ENCODE results near the gene COL6A2. TPM values are rescaled to one million over a fixed set of nuclear protein-coding genes. Genes with fewer than 3 reads are reported as not detected.

Gene COL6A2
- total RNA-seq, 1 experiment from 2014 or later: 87.0 TPM

- intact Hi-C loops (cut with micrococcal nuclease): no loop called here
- Histone ChIP-seq H3K9ac (ENCODE audit: low read length) (no peak overlapping the region), H3K9me3 (ENCODE audit: control insufficient read depth in 1 of 2, insufficient read depth in 1 of 2, low read depth in 1 of 2, low read length in 2 of 2) (no peaks in the 10 kb centered on the region), H3K4me3 (replicated peaks in 1 of 2; ENCODE audit: low read depth in 1 of 2, low read length in 2 of 2) (no peak overlapping the region), H3K4me1 (ENCODE audit: control insufficient read depth in 1 of 2, insufficient read depth in 2 of 2, low read length in 2 of 2) (peaks cover 7 to 8% of the 10 kb centered on the region in 2 experiments; a peak in 3 of 4 replicates), H4K20me1 (ENCODE audit: insufficient read depth) (no peaks in the 10 kb centered on the region), H3K9me2 (ENCODE audit: insufficient read depth) (no peaks in the 10 kb centered on the region), H2AFZ (ENCODE audit: low read depth, low read length, poor library complexity, severe bottlenecking) (no peak overlapping the region), H3K36me3 (ENCODE audit: control insufficient read depth in 1 of 2, insufficient read depth in 2 of 2, low read length in 2 of 2) (no peaks in the 10 kb centered on the region), H3K4me2 (ENCODE audit: low read length) (no peak overlapping the region), H3K79me2 (ENCODE audit: insufficient read depth, low read length) (no peaks in the 10 kb centered on the region), H3K27ac (ENCODE audit: low read depth, low read length) (no peak overlapping the region; the same call in 1 of the 2 replicates), H3K27me3 (ENCODE audit: insufficient read depth, low read length) (no peaks in the 10 kb centered on the region)
- DNase-seq (ENCODE audit: low read depth, low spot score): no peak
- RAD21 ChIA-PET (ENCODE audit: low non-redundant PET in 1 of 2, low total read pairs in 2 of 2, uncharacterized antibody in 2 of 2, unreplicated experiment in 2 of 2): no interaction called here
- POLR2A ChIA-PET: no interaction called here
- CTCF ChIA-PET: no interaction called here
- TF ChIP-seq ZNF274 (IDR thresholded peaks at IDR 0.05; ENCODE audit: low read depth, low read length): no peak
- no peak for TF ChIP-seq SRF (IDR thresholded peaks at IDR 0.05; ENCODE audit: low read depth)
- no peak for TF ChIP-seq CEBPB (IDR thresholded peaks at IDR 0.05; ENCODE audit: low read depth)
- TF ChIP-seq SIN3A (IDR thresholded peaks at IDR 0.05; ENCODE audit: low read depth): no peak
- TF ChIP-seq TCF7L2 (IDR thresholded peaks at IDR 0.05; ENCODE audit: borderline replicate concordance, extremely low read depth, insufficient read depth, insufficient read length): no peak
- TF ChIP-seq CTCF (IDR thresholded peaks at IDR 0.05 in 2 of 3, conservative IDR thresholded peaks at IDR 0.05 in 1 of 3; ENCODE audit: borderline replicate concordance in 1 of 3, insufficient read depth in 1 of 3, low read depth in 2 of 3, low read length in 2 of 3): no peak
- TF ChIP-seq FOSL1 (IDR thresholded peaks at IDR 0.05; ENCODE audit: low read depth): no peak
- no peak for TF ChIP-seq POLR2AphosphoS5 (IDR thresholded peaks at IDR 0.05; ENCODE audit: low read depth, low read length)
- TF ChIP-seq EZH2 (IDR thresholded peaks at IDR 0.05): no peak
- no peak for TF ChIP-seq ZBTB33 (IDR thresholded peaks at IDR 0.05; ENCODE audit: extremely low read depth, insufficient replicate concordance, low read length)
- TF ChIP-seq, protein P1, sequence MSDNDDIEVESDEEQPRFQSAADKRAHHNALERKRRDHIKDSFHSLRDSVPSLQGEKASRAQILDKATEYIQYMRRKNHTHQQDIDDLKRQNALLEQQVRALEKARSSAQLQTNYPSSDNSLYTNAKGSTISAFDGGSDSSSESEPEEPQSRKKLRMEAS (IDR thresholded peaks at IDR 0.05): no peak
- TF ChIP-seq ZFX (IDR thresholded peaks at IDR 0.05): no peak
- TF ChIP-seq EZH2phosphoT487 (IDR thresholded peaks at IDR 0.05; ENCODE audit: borderline replicate concordance): no peak
- no peak for TF ChIP-seq POLR2A (IDR thresholded peaks at IDR 0.05; ENCODE audit: borderline replicate concordance, extremely low read depth, insufficient read depth, insufficient read length)
- no peak for TF ChIP-seq ATF3 (IDR thresholded peaks at IDR 0.05)
- no peak for TF ChIP-seq SP1 (IDR thresholded peaks at IDR 0.05; ENCODE audit: low read depth)
- no peak for TF ChIP-seq JUND (IDR thresholded peaks at IDR 0.05)
- TF ChIP-seq EGR1 (IDR thresholded peaks at IDR 0.05; ENCODE audit: low read depth): no peak
- TF ChIP-seq REST (IDR thresholded peaks at IDR 0.05; ENCODE audit: low read depth): no peak
- ATAC-seq: no peak
- no TSS peak for BruUV-seq (replicated peaks)
Observed at GRCh38 chr21:46154155-46154954, 56.4 kb downstream of the COL6A2 start.

Data from HCT116 (cell line).